ENCODE results near the gene IL36B. TPM values are rescaled to one million over a fixed set of nuclear protein-coding genes. Genes with fewer than 3 reads are reported as not detected.

The IL36B gene
- total RNA-seq, 2 experiments from 2014 or later = not detected

DNA sequence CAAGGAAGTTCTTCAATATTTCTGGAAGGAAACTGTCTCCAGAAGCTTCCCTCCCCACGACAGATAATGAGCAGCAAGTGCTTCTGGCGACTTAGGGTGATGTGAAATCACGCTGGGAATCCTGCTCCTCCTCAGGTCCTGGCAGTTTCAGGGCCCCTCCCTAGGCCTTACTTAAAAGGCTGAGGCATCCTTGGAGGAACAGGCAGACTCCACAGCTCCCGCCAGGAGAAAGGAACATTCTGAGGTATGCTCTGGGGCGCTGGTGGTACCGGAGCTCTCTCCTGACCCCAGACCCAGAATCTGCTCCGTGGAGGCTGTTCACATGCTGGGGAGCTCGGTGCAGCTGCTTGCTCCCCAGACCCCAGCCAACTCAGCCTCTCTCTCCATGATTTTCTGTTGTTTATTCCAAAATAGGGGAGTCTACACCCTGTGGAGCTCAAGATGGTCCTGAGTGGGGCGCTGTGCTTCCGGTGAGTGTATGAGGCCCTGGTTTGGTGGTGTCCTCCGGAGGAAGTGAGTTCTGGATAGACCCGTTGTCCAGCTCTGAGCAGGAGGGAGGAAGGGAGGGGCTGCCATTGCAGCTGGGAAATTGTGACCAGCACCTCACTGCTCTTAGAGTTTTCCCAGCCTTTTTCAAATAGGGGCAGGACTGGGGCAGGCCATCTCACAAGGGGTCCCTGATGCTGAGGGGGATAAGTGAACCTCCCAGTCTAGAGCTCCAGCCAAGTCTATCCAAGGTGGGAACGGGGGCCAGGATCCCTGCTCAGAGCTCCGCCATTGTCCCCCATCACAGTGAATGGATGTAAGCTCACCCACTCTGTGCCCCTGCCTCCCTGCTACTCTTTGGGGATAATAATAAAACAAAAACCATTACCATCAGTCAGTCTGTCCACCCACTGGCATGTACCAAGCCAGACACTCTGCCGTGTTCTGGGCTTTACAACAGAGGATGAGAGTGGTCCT, 6.6 kb upstream of the IL36B start, which contains the start of gene IL36RN:
Gene IL36RN, plus strand, starts transcription at position 201 of the 963 bp plus-strand sequence. Its CDS starts 241 bp downstream, at position 442.
- peaks cover 12% of the 10 kb centered on the region for H3K9me3 Mint-ChIP-seq
- no peak within 1 kb of the TSS for H3K27ac Mint-ChIP-seq
- no peak within 1 kb of the TSS for H3K4me3 Mint-ChIP-seq
- CTCF ChIA-PET = interaction anchor here (1.7 kb wide), 1 partner anchor 79 kb away, joined by 5 read pairs; no protein-coding TSS in a partner anchor
- H3K27me3 Mint-ChIP-seq = peaks cover 23% of the 10 kb centered on the region
- DNase-seq = no peak
- no peaks in the 10 kb centered on the region for H3K4me1 Mint-ChIP-seq
- H3K36me3 Mint-ChIP-seq (ENCODE audit: low read depth) = peaks cover 5% of the 10 kb centered on the region
- POLR2A ChIA-PET = no interaction called here

- H3K9me3 Mint-ChIP-seq = peaks cover 15% of the 10 kb centered on the region
- H3K4me1 Mint-ChIP-seq = no peaks in the 10 kb centered on the region
- CTCF ChIA-PET = interaction anchor here (1.7 kb wide), 1 partner anchor 80 kb away, joined by 5 read pairs; no protein-coding TSS in a partner anchor
- no peak for DNase-seq
- H3K27ac Mint-ChIP-seq = no peak overlapping the region
- peaks cover 24% of the 10 kb centered on the region for H3K27me3 Mint-ChIP-seq
- peaks cover 5% of the 10 kb centered on the region for H3K36me3 Mint-ChIP-seq (ENCODE audit: low read depth)
- H3K4me3 Mint-ChIP-seq = no peak overlapping the region
- POLR2A ChIA-PET = no interaction called here
These were observed 5.8 kb upstream of the IL36B start for GRCh38 chr2:113058411-113058994.

DNA sequence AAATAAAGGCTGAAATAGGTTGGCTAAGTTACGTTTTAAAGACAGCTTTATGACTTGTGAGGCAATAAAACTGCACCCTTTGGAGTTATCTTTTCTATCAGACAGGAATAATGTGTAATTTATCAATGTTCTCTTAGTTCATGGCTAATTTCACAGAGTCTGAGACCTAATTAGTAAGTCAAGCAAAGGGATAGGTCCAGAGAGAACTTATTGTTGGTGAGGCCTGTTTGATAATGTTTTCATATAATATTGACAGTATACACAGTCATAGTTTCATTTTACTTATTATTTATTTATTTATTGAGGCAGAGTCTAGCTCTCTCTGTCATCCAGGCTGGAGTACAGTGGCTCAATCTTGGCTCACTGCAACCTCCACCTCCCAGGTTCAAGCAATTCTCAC, 4.5 kb upstream of the IL36B start:
- Mint-ChIP-seq H3K4me1 (no peaks in the 10 kb centered on the region), H3K4me3 (no peak overlapping the region), H3K9me3 (peaks cover 15% of the 10 kb centered on the region), H3K27me3 (peaks cover 24% of the 10 kb centered on the region), H3K27ac (no peak overlapping the region), H3K36me3 (ENCODE audit: low read depth) (peaks cover 5% of the 10 kb centered on the region)
- DNase-seq = no peak
- POLR2A ChIA-PET = no interaction called here
- CTCF ChIA-PET = interaction anchor here (0.7 kb wide), 1 partner anchor 341 kb away, joined by 3 read pairs; no protein-coding TSS in a partner anchor

GRCh38 chr2:113056521-113056920, 3.9 kb upstream of the IL36B start:
- Mint-ChIP-seq H3K36me3 (ENCODE audit: low read depth) (peaks cover 5% of the 10 kb centered on the region), H3K9me3 (peaks cover 15% of the 10 kb centered on the region), H3K27me3 (peaks cover 23% of the 10 kb centered on the region), H3K4me1 (no peaks in the 10 kb centered on the region), H3K27ac (no peak overlapping the region), H3K4me3 (no peak overlapping the region)
- ChIA-PET CTCF (no interaction called here), POLR2A (no interaction called here)
- DNase-seq = no peak

- no peak for DNase-seq
- CTCF ChIA-PET = interaction anchor here (1.0 kb wide), 1 partner anchor 26 kb away, joined by 3 read pairs; no protein-coding TSS in a partner anchor
- Mint-ChIP-seq H3K9me3 (peaks cover 15% of the 10 kb centered on the region), H3K36me3 (ENCODE audit: low read depth) (peaks cover 5% of the 10 kb centered on the region), H3K27ac (no peak overlapping the region), H3K4me3 (no peak overlapping the region), H3K4me1 (no peaks in the 10 kb centered on the region), H3K27me3 (peaks cover 20% of the 10 kb centered on the region)
- POLR2A ChIA-PET = no interaction called here
These were observed 1.4 kb upstream of the IL36B start for GRCh38 chr2:113054066-113054465.

DNA sequence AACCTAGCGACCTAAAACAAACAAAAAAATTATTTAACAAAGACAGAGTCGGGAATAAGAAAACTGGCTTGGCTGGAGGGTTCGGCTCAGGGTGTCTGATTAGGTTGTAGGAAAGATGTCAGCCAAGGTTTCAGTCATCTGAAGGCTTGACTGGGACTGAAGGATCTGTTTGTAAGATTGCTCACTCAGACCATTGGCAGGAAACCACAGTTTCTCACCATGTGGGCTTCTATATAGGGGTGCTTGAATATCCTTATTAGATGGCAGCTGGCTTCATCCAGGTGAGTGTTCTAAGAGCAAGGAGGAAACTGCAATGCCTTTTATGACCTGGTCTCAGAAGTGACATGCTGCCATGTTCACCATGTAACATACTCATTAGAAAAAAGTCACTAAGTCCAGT, 999 bp upstream of the IL36B start:
- Mint-ChIP-seq H3K36me3 (ENCODE audit: low read depth) (peaks cover 5% of the 10 kb centered on the region), H3K27ac (no peak overlapping the region), H3K4me1 (no peaks in the 10 kb centered on the region), H3K9me3 (peaks cover 15% of the 10 kb centered on the region), H3K4me3 (no peak overlapping the region), H3K27me3 (peaks cover 20% of the 10 kb centered on the region)
- no peak for DNase-seq
- POLR2A ChIA-PET = no interaction called here
- CTCF ChIA-PET = no interaction called here

GRCh38 chr2:113050921-113051895, 1.5 kb downstream of the IL36B start:
- peaks cover 5% of the 10 kb centered on the region for H3K36me3 Mint-ChIP-seq (ENCODE audit: low read depth)
- H3K4me1 Mint-ChIP-seq = no peaks in the 10 kb centered on the region
- peaks cover 15% of the 10 kb centered on the region for H3K9me3 Mint-ChIP-seq
- ChIA-PET POLR2A (no interaction called here), CTCF (no interaction called here)
- H3K4me3 Mint-ChIP-seq = no peak overlapping the region
- no peak overlapping the region for H3K27ac Mint-ChIP-seq
- DNase-seq = no peak
- peaks cover 11% of the 10 kb centered on the region for H3K27me3 Mint-ChIP-seq

- no peaks in the 10 kb centered on the region for H3K4me1 Mint-ChIP-seq
- no peaks in the 10 kb centered on the region for H3K9me3 Mint-ChIP-seq
- CTCF ChIA-PET = interaction anchor here (1.2 kb wide), 1 partner anchor 34 kb away, joined by 3 read pairs; no protein-coding TSS in a partner anchor
- H3K27me3 Mint-ChIP-seq = peaks cover 10% of the 10 kb centered on the region
- POLR2A ChIA-PET = no interaction called here
- DNase-seq = no peak
- no peaks in the 10 kb centered on the region for H3K36me3 Mint-ChIP-seq (ENCODE audit: low read depth)
- no peak overlapping the region for H3K4me3 Mint-ChIP-seq
- no peak overlapping the region for H3K27ac Mint-ChIP-seq
These were observed 6.2 kb downstream of the IL36B start for GRCh38 chr2:113046465-113046864.

- Mint-ChIP-seq H3K27ac (no peak overlapping the region), H3K4me1 (no peaks in the 10 kb centered on the region), H3K27me3 (peaks cover 20% of the 10 kb centered on the region), H3K36me3 (ENCODE audit: low read depth) (no peaks in the 10 kb centered on the region), H3K4me3 (no peak overlapping the region), H3K9me3 (no peaks in the 10 kb centered on the region)
- DNase-seq = no peak
- POLR2A ChIA-PET = interaction anchor here (0.6 kb wide), 1 partner anchor 235 kb away, joined by 3 read pairs; no protein-coding TSS in a partner anchor
- CTCF ChIA-PET = interaction anchor here (1.0 kb wide), 1 partner anchor 38 kb away, joined by 3 read pairs; no protein-coding TSS in a partner anchor
These were observed 10.8 kb downstream of the IL36B start for GRCh38 chr2:113041871-113042270.

DNA sequence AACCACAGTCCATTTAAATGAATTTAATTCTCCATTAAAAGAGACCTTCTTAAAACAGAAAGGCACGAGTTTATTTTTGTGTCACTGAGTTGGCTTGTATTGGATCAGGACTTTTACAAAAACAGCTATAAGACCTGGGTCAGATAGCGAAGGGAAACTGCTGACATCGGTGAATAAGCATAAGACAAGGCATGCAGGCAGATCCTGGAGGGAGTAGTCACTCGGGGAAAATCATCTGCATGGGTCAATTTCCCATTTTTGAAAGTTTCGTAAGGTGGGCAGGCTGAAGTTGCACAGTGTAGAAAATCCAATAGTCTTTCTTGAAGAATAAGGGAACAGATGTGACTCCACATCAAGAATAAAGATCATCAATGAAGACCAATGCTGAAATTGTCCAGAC, 12.9 kb downstream of the IL36B start:
- Mint-ChIP-seq H3K4me3 (no peak overlapping the region), H3K4me1 (no peaks in the 10 kb centered on the region), H3K9me3 (no peaks in the 10 kb centered on the region), H3K36me3 (ENCODE audit: low read depth) (no peaks in the 10 kb centered on the region), H3K27ac (no peak overlapping the region), H3K27me3 (peaks cover 13% of the 10 kb centered on the region)
- no peak for DNase-seq
- CTCF ChIA-PET = no interaction called here
- POLR2A ChIA-PET = no interaction called here

GRCh38 chr2:113039158-113039557, 13.5 kb downstream of the IL36B start:
- peaks cover 14% of the 10 kb centered on the region for H3K27me3 Mint-ChIP-seq
- CTCF ChIA-PET = no interaction called here

DNA sequence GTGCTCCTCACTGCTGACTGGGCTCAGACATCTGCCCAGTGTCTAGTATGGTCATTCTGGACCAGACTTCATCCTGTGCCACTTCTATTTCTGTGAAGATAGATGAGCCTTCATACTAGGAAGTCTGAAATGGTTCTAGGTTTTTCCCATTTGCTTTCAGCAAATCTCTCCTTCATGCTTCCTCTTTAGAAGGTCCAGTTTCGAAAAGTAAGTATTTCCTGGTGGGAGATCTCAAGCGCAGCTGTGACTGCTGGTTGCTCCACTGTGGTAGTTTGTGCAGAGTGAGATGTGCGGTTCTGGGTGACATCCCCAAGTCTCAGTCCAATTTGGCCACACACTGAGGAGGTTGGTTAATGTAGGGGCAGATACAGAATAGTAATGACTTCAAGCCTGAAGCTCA, 14.4 kb downstream of the IL36B start:
- POLR2A ChIA-PET = no interaction called here
- CTCF ChIA-PET = no interaction called here
- Mint-ChIP-seq H3K4me1 (no peaks in the 10 kb centered on the region), H3K27me3 (peaks cover 16% of the 10 kb centered on the region), H3K9me3 (no peaks in the 10 kb centered on the region), H3K36me3 (ENCODE audit: low read depth) (no peaks in the 10 kb centered on the region), H3K4me3 (no peak overlapping the region), H3K27ac (no peak overlapping the region)
- DNase-seq = no peak

More at GRCh38 chr2:113039158-113039557, 13.5 kb downstream of the IL36B start:
- Mint-ChIP-seq H3K4me3 (no peak overlapping the region), H3K9me3 (no peaks in the 10 kb centered on the region), H3K4me1 (no peaks in the 10 kb centered on the region), H3K27ac (no peak overlapping the region), H3K36me3 (ENCODE audit: low read depth) (no peaks in the 10 kb centered on the region)
- POLR2A ChIA-PET = no interaction called here
- no peak for DNase-seq
